Endothelial cell of umbilical vein (primary cell): ENCODE measurements around the gene ARHGEF10L. TPM values are rescaled to one million over a fixed set of nuclear protein-coding genes. Genes with fewer than 3 reads are reported as not detected.

Experiments used
- BruUV-seq: library from RNA; stranded (reverse); fragments of 400-500 nt; replicated peaks from 2 replicates; lab custom pipeline; 2021; lab: Mats Ljungman, UMichigan
- CTCF ChIA-PET: fragments of 300-600, 350-600 bp; sonication (Branson Sonifier 250); formaldehyde crosslinking; loops from one replicate; lab custom pipeline; 2021; ENCODE audit warnings: antibody characterized with exemption, inconsistent platforms; lab: Charles Lee
- POLR2A ChIA-PET: fragments of 300-600, 350-600 bp; sonication (Branson Sonifier 250); formaldehyde crosslinking; loops from one replicate; lab custom pipeline; 2021; ENCODE audit warnings: antibody characterized with exemption, inconsistent platforms; lab: Charles Lee
- DNase-seq: peaks from one replicate; pipeline ENCODE4 v3.0.0-alpha.2; 2011; ENCODE audit warnings: low read depth, low spot score
- FAIRE-seq: peaks from 2 replicates; lab custom pipeline; 2011; peaks lifted over from hg19 to GRCh38; lab: Jason Lieb, UNC
- H2AFZ ChIP-seq: 2 replicates; pipeline ENCODE4 v1.6.0; 2012; ENCODE audit warnings: low read depth, low read length, control low read depth, inconsistent platforms
- H3K27ac ChIP-seq: 2 replicates; pipeline ENCODE4 v1.5.1; 2011; ENCODE audit warnings: low read depth, mild to moderate bottlenecking, control low read depth, low read length, moderate library complexity; ENCODE audit not compliant: insufficient read depth
- H3K27me3 ChIP-seq, 2 experiments: 2 replicates each; pipeline versions ENCODE4 v1.6.0 to v1.6.1; 2011; ENCODE audit warnings: low read length in 2 of 2, mixed read lengths in 1 of 2; ENCODE audit not compliant: control insufficient read depth in 2 of 2, insufficient read depth in 2 of 2
- H3K36me3 ChIP-seq, 2 experiments: 2 replicates in 1 of 2; 3 replicates in 1 of 2; pipeline ENCODE4 v1.5.1; 2011; ENCODE audit warnings: low read length in 2 of 2, mild to moderate bottlenecking in 1 of 2, moderate library complexity in 1 of 2; ENCODE audit not compliant: control insufficient read depth in 2 of 2, insufficient read depth in 2 of 2; ENCODE audit errors: extremely low read depth in 1 of 2
- H3K4me1 ChIP-seq: 3 replicates; pipeline ENCODE4 v1.5.1; 2011; ENCODE audit warnings: mild to moderate bottlenecking, low read length; ENCODE audit not compliant: control insufficient read depth, insufficient read depth; ENCODE audit errors: extremely low read depth
- H3K4me2 ChIP-seq: 2 replicates; pipeline ENCODE4 v1.6.1; 2011; ENCODE audit warnings: low read length, control low read depth, mixed read lengths; ENCODE audit not compliant: insufficient read depth
- H3K4me3 ChIP-seq, 3 experiments: fragments of 200-600 bp in 1 of 3; sonication (generic), shearing (Covaris generic) in 1 of 3; replicated peaks in 1 of 3; 2 replicates each; pipeline ENCODE4 v1.5.1; 2011 to 2016; ENCODE audit warnings: control low read depth in 3 of 3, low read length in 3 of 3, mild to moderate bottlenecking in 2 of 3, inconsistent platforms in 1 of 3, low read depth in 1 of 3, moderate library complexity in 1 of 3; ENCODE audit not compliant: insufficient read depth in 1 of 3
- H3K79me2 ChIP-seq: 2 replicates; pipeline ENCODE4 v1.6.0; 2012; ENCODE audit warnings: low read length, inconsistent platforms; ENCODE audit not compliant: control insufficient read depth, insufficient read depth
- H3K9ac ChIP-seq: replicated peaks from 2 replicates; pipeline ENCODE3; 2011; ENCODE audit warnings: low read length, control low read depth; ENCODE audit not compliant: insufficient read depth; ENCODE audit errors: extremely low read depth
- H3K9me1 ChIP-seq: replicated peaks from 3 replicates; pipeline ENCODE4 v1.6.0; 2011; ENCODE audit warnings: mild to moderate bottlenecking, low read length; ENCODE audit not compliant: control insufficient read depth, insufficient read depth; ENCODE audit errors: extremely low read depth
- H3K9me3 ChIP-seq: replicated peaks from 2 replicates; pipeline ENCODE4 v1.5.1; 2012; ENCODE audit warnings: low read length, inconsistent platforms; ENCODE audit not compliant: control insufficient read depth, insufficient read depth
- H4K20me1 ChIP-seq: replicated peaks from 2 replicates; pipeline ENCODE3; 2011; ENCODE audit warnings: mild to moderate bottlenecking, low read length; ENCODE audit not compliant: control insufficient read depth, insufficient read depth; ENCODE audit errors: extremely low read depth
- EZH2 ChIP-seq: IDR thresholded peaks from 2 replicates; pipeline ENCODE4 v1.6.1; 2012; ENCODE audit warnings: borderline replicate concordance, low read depth, mild to moderate bottlenecking, moderate library complexity, low read length, inconsistent platforms; ENCODE audit not compliant: severe bottlenecking
- FOS ChIP-seq: IDR thresholded peaks from 2 replicates; pipeline ENCODE4 v1.6.1; 2011; ENCODE audit warnings: mild to moderate bottlenecking, low read length, moderate library complexity, borderline replicate concordance; ENCODE audit not compliant: insufficient read depth
- JUN ChIP-seq: IDR thresholded peaks from 2 replicates; pipeline ENCODE4 v1.6.1; 2011; ENCODE audit warnings: borderline replicate concordance, low read depth; ENCODE audit not compliant: insufficient read length, insufficient read depth
- POLR2A ChIP-seq: IDR thresholded peaks from 2 replicates; pipeline ENCODE4 v1.6.1; 2012; ENCODE audit warnings: low read depth, mild to moderate bottlenecking, control low read depth, low read length
- dilution Hi-C: fragments of 300-500 bp; cut with MboI; formaldehyde crosslinking; loops from one replicate; pipeline ENCODE4 v1.15.0; 2019; ENCODE audit warnings: low sequenced_read_pairs; ENCODE audit not compliant: extremely low pct_ligation_motif_present
- intact Hi-C: fragments of 100-400 bp; cut with micrococcal nuclease; formaldehyde crosslinking; loops from one replicate; pipeline ENCODE4 v1.10.0; 2022
- polyA plus RNA-seq, 4 experiments: library from polyadenylated mRNA; depleted of rRNA in 3 of 4; stranded (reverse) in 3 of 4; unstranded in 1 of 4; fragments of >200 nt; gene quantifications; 2 replicates each; pipeline versions ENCODE4 v1.2.1 to v1.2.3, GENCODE V29; 2011 to 2012; ENCODE audit warnings: missing spikeins in 1 of 4
- total RNA-seq: library from RNA; stranded (reverse); gene quantifications from 2 replicates; pipeline ENCODE4 v1.2.3, GENCODE V29; 2021
- TF ChIP-seq, protein P1 (sequence below): IDR thresholded peaks from 2 replicates; pipeline ENCODE4 v1.6.1; 2011; ENCODE audit not compliant: insufficient read depth, insufficient read length
- TF ChIP-seq, protein P2 (sequence below), 2 donors: IDR thresholded peaks; 1 replicate in 1 of 2; 2 replicates in 1 of 2; pipeline ENCODE4 v1.5.1; 2011; ENCODE audit warnings: low read length in 2 of 2, mild to moderate bottlenecking in 2 of 2, moderate library complexity in 2 of 2, control low read depth in 1 of 2, inconsistent platforms in 1 of 2, low read depth in 1 of 2; ENCODE audit not compliant: insufficient read depth in 1 of 2; ENCODE audit errors: extremely low read depth in 1 of 2

Gene ARHGEF10L
- total and polyA plus RNA-seq, 2 donors (not counting 3 experiments of a cell fraction or from before 2014, with no cell fraction given), result 1.9 to 5.2 TPM

DNA sequence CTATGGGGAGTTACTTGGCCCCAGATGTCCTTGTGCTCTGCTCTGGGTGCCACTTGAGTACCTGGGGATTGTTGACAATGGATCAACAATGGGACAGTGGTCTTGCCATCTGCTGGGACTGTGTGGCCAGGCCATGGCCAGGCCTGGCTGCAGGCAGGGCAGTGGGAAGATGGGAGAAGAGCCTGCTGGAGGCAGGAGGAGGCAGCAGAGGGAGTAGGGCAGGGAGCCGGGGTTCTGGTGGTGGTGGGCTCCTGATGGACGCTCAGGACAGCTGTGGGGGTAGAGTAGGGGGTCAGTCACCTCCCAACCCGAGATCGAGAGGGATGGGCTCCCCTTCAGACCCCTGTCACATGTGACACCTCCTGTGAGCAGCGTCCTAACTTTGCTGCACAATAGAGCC, 81.0 kb downstream of the ARHGEF10L start:
- ChIA-PET CTCF (interaction anchor here (2.1 kb wide), 1 partner anchor 13 kb away, joined by 9 read pairs; no protein-coding TSS in a partner anchor), POLR2A (no interaction called here)
- FAIRE-seq (no peak), DNase-seq (no peak)
- intact Hi-C loops (no loop called here), dilution Hi-C loops (no loop called here)
- H3K36me3 ChIP-seq, result no peaks in the 10 kb centered on the region
- H3K9me3 ChIP-seq, result no peaks in the 10 kb centered on the region
- H3K27me3 ChIP-seq, result no peaks in the 10 kb centered on the region
- H3K79me2 ChIP-seq, result no peaks in the 10 kb centered on the region
- H3K4me2 ChIP-seq, result no peak overlapping the region
- H3K4me3 ChIP-seq, result no peak overlapping the region
- H4K20me1 ChIP-seq, result no peaks in the 10 kb centered on the region
- no TSS peak for BruUV-seq
- no peak overlapping the region for H2AFZ ChIP-seq
- no peaks in the 10 kb centered on the region for H3K4me1 ChIP-seq
- no peak for TF ChIP-seq EZH2
- TF ChIP-seq, protein P1, sequence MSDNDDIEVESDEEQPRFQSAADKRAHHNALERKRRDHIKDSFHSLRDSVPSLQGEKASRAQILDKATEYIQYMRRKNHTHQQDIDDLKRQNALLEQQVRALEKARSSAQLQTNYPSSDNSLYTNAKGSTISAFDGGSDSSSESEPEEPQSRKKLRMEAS, result no peak
- no peaks in the 10 kb centered on the region for H3K9me1 ChIP-seq
- no peak overlapping the region for H3K27ac ChIP-seq
- no peak overlapping the region for H3K9ac ChIP-seq

DNA sequence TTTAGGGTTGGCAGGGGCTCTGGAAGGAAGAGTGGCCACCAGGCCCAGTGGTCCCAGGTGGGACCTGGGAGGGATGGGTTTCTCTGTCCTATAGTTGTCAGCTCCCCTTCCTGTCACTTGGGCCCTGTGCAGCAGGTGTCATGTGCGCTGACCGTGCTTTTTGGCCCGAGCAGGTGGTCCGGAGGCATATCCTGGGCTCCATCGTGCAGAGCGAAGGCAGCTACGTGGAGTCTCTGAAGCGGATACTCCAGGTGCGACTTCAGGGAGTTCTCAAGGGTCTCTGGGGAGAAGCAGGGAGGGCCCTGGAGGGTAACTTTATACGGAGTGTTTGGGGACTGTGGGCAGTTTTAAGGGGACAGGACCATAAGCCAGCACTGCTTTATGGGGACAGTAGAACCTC, 82.2 kb downstream of the ARHGEF10L start:
- Histone ChIP-seq H3K27me3 (no peaks in the 10 kb centered on the region), H3K79me2 (no peaks in the 10 kb centered on the region), H3K4me2 (no peak overlapping the region), H3K36me3 (no peaks in the 10 kb centered on the region), H3K9ac (no peak overlapping the region), H3K9me3 (no peaks in the 10 kb centered on the region), H3K4me3 (no peak overlapping the region), H3K9me1 (no peaks in the 10 kb centered on the region), H4K20me1 (no peaks in the 10 kb centered on the region), H3K4me1 (no peaks in the 10 kb centered on the region), H3K27ac (no peak overlapping the region), H2AFZ (no peak overlapping the region)
- intact Hi-C loops (no loop called here), dilution Hi-C loops (no loop called here)
- POLR2A ChIA-PET, result no interaction called here
- FAIRE-seq (no peak), DNase-seq (no peak)
- BruUV-seq, result no TSS peak
- CTCF ChIA-PET, result interaction anchor here (2.1 kb wide), 1 partner anchor 15 kb away, joined by 9 read pairs; no protein-coding TSS in a partner anchor
- TF ChIP-seq, protein P2, sequence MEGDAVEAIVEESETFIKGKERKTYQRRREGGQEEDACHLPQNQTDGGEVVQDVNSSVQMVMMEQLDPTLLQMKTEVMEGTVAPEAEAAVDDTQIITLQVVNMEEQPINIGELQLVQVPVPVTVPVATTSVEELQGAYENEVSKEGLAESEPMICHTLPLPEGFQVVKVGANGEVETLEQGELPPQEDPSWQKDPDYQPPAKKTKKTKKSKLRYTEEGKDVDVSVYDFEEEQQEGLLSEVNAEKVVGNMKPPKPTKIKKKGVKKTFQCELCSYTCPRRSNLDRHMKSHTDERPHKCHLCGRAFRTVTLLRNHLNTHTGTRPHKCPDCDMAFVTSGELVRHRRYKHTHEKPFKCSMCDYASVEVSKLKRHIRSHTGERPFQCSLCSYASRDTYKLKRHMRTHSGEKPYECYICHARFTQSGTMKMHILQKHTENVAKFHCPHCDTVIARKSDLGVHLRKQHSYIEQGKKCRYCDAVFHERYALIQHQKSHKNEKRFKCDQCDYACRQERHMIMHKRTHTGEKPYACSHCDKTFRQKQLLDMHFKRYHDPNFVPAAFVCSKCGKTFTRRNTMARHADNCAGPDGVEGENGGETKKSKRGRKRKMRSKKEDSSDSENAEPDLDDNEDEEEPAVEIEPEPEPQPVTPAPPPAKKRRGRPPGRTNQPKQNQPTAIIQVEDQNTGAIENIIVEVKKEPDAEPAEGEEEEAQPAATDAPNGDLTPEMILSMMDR (IDR thresholded peaks at IDR 0.05; ENCODE audit: extremely low read depth in 1 of 2, insufficient read depth in 1 of 2, low read depth in 1 of 2, low read length in 2 of 2), result no peak
- TF ChIP-seq FOS (no peak), JUN (no peak), POLR2A (no peak)
- TF ChIP-seq, protein P1, result no peak
